Omental fat pad (tissue), 4 donors: ENCODE results near the gene ABCD1. TPM values are rescaled to one million over a fixed set of nuclear protein-coding genes. Genes with fewer than 3 reads are reported as not detected.

Experiments used
- ATAC-seq: fragments of 150-250 bp; one replicate; pipeline ENCODE4 v1.9.1; 2016; ENCODE audit warnings: mild to moderate bottlenecking, moderate library complexity; ENCODE audit not compliant: low FRiP score
- DNase-seq: peaks from one replicate; pipeline ENCODE4 v3.0.0-alpha.2; 2019; ENCODE audit warnings: low spot score
- total RNA-seq, 4 donors: library from RNA; depleted of rRNA; stranded (reverse); fragments of >200 nt; gene quantifications; one replicate each; pipeline ENCODE4 v1.1.0, GENCODE V29; 2016
- TF ChIP-seq, protein P1 (sequence below), 3 donors: fragments of 450-650 bp; IDR thresholded peaks; one replicate each; pipeline ENCODE4 v1.5.1; 2016 to 2017; ENCODE audit warnings: antibody characterized with exemption in 3 of 3, mild to moderate bottlenecking in 3 of 3, moderate library complexity in 2 of 3

The ABCD1 gene
- total RNA-seq, 4 donors from 2014 or later: 17.5 to 38.9 (median 23.4) TPM

DNA sequence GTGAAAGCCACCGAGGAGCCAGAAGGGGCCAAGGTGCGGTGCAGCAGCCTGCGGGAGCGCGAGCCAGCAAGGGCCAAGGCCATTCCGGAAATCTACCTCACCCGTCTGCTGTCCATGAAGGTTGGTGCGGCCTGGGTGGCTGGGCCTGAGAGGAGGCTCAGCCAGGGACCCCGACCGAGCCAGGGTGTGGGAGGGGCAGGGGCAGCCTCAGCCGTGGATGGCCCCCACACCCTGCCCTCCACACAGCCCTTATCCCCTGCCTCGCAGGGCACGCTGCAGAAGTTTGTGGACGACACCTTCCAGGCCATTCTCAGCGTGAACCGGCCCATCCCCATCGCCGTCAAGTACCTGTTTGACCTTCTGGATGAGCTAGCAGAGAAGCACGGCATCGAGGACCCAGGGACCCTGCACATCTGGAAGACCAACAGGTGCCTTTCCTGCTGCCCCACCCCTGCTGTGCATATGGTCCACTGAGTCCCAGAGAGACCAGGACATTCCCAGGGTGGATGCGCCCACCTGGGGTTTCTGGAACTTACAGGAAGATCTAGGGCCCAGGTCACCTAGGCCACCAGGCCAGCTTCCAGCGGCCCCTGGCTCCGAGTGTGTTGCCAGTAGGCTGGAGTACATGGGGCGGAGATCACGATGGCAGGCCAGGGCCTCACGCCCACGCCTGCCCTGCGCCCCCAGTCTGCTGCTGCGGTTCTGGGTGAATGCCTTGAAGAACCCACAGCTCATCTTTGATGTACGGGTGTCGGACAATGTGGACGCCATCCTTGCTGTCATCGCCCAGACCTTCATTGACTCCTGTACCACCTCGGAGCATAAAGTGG, 52.8 kb downstream of the ABCD1 start:
- TF ChIP-seq, protein P1, sequence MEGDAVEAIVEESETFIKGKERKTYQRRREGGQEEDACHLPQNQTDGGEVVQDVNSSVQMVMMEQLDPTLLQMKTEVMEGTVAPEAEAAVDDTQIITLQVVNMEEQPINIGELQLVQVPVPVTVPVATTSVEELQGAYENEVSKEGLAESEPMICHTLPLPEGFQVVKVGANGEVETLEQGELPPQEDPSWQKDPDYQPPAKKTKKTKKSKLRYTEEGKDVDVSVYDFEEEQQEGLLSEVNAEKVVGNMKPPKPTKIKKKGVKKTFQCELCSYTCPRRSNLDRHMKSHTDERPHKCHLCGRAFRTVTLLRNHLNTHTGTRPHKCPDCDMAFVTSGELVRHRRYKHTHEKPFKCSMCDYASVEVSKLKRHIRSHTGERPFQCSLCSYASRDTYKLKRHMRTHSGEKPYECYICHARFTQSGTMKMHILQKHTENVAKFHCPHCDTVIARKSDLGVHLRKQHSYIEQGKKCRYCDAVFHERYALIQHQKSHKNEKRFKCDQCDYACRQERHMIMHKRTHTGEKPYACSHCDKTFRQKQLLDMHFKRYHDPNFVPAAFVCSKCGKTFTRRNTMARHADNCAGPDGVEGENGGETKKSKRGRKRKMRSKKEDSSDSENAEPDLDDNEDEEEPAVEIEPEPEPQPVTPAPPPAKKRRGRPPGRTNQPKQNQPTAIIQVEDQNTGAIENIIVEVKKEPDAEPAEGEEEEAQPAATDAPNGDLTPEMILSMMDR (IDR thresholded peaks at IDR 0.05): no peak
- no peak for ATAC-seq
- no peak for DNase-seq

DNA sequence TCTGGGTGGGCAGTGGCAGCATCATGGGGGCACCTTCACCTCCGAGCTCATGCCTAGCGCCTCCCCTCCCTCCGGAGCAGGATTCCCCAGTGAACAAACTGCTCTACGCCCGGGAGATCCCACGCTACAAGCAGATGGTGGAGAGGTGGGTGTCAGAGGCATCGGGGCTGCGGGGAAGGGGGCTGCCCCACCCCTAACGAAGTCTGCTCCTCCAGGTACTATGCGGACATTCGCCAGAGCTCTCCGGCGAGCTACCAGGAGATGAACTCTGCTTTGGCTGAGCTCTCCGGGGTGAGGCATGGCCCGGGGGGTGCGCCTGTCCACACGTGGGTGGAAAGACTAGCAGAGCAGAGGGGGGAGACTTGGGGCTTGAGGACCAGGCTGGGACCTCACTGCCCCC, 53.5 kb downstream of the ABCD1 start:
- no peak for ATAC-seq
- TF ChIP-seq, protein P1 (IDR thresholded peaks at IDR 0.05): no peak
- no peak for DNase-seq

DNA sequence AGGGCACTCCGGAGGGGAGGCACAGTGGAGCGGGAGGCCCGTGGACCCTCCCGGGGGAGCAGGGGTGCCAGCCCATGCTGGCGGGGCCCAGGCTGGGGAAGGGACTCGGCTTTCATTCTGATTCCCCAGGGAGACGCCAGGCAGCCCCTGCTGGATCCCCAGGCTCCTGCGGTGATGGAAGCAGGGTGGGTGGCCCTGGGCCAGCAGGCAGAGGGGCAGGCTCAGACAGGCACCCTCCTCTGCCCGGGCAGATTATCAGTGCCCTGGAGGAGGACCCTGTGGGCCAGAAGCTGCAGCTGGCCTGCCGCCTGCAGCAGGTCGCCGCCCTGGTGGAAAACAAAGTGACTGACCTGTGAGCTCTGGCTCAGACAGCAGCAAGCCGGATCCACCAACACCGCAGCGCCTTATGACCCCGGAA, 54.0 kb downstream of the ABCD1 start:
- no peak for DNase-seq
- ATAC-seq: no peak
- TF ChIP-seq, protein P1 (IDR thresholded peaks at IDR 0.05): no peak

DNA sequence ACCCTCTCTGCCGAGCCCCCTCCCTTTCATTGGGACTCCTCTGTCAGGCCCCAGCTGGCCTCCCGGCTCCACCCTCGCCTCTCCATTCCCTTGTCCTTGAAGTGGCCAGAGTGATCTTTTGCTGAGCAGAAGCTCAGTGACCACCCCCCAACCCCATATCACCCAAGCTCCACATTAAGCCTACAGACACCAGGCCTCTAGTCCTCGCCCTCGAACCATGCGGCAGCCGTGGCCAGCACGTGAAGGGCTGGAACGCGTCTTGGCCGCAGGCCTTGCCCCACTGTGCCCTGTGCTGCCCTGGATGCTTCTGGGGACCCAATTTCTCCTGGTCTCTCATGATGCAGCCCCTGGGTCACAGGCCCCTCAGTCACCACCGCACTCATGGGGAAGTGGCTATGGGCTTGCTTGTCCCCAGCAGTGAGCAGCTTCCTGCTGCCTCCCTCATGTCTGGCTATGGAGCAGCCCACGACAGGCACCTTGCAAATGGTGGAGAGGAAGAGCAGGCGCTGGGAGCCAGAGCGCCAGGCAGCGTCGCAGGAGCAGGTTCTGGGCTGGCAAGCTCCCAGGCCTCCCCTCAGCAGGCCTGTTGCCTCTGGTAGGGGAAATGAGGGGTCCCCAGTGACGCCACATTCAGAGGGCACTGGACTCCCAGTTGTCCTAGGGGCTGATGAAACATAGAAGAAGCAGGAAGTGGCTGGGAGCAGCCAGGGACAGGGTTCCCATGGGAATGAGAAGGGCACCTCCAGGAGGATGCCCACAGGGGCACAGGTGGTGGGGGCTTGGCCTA, 55.4 kb downstream of the ABCD1 start:
- TF ChIP-seq, protein P1 (IDR thresholded peaks at IDR 0.05): no peak
- DNase-seq: no peak
- ATAC-seq: no peak

DNA sequence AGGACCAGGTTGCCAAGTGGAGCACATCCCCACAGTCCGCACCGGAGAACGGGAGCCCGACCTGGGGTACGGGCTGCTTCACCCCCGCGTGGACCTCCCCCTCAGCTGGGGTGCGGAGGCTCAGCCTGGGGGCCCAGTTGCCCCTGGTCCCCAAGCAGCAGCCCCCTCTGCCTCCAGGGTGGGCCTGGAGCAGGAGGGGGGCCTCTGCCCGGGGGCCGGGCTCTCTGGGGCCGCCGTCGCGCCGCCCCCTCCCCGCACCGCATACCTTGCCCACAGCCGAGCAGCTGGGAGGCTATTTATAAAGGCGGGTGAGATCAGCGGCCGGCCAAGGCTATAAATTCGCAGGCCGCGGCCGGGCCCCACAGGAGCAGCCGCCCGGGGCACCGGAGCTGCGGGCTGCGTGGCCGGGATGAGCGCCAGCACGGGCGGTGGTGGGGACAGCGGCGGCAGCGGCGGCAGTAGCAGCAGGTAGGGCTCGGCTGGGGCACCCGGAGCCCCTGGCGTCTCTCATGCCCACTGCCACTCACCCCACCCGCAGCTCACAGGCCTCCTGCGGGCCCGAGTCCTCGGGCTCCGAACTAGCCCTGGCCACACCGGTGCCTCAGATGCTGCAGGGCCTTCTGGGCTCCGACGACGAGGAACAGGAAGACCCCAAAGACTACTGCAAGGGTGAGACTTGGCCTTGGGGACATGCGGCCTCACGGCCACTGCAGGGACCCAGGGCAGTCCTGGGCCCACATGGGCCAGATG, 56.2 kb downstream of the ABCD1 start, which contains the start of gene SRPK3:
SRPK3 (plus strand) TSS at position 364 of the 750 bp plus-strand sequence; CDS start at position 410, 46 bp downstream.
- ATAC-seq (no peak), DNase-seq (no peak)
- TF ChIP-seq, protein P1 (IDR thresholded peaks at IDR 0.05): no peak

DNA sequence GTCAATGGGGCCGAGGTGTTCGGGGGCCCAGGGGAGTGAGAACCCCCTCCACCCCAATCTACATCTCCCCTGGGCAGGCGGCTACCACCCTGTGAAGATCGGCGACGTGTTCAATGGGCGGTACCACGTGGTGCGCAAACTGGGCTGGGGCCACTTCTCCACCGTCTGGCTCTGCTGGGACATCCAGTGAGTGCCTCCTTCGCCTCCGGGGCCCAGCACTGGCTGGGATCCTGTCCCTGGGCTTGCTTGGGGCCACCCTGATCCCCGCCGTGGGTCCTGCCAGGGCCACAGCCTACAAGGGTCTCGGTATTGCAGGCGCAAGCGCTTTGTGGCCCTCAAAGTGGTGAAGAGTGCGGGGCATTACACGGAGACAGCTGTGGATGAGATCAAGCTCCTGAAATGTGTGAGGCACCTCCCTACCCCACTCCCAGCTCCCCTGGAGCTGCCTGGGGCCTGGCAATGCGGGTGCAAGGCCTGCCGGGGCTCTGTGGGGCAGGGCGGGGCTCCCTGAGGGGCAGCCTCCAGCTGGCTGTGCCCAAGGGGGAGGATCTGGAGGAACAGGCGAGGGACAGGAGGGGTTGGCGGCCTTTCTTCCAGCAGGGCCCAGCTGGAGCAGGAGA, 56.9 kb downstream of the ABCD1 start:
- ATAC-seq: no peak
- TF ChIP-seq, protein P1 (IDR thresholded peaks at IDR 0.05): no peak

More for the DNA sequence above, 56.9 kb downstream of the ABCD1 start:
- DNase-seq: no peak
